HEK293 (cell line): Measurements from ENCODE around the gene AEN.

ENCODE experiments used
- CTCF ChIA-PET: fragments of 350-600 bp; formaldehyde crosslinking; extraction: SDS; loops from one replicate; lab custom pipeline; 2021; ENCODE audit warnings: antibody characterized with exemption; lab: Yijun Ruan, JAX
- POLR2A ChIA-PET: fragments of 300-600 bp; formaldehyde crosslinking; extraction: SDS; loops from one replicate; lab custom pipeline; 2020; ENCODE audit warnings: antibody characterized with exemption, inconsistent platforms; lab: Yijun Ruan, JAX
- H3K27ac ChIP-seq: fragments of 200-500 bp; sonication (Bioruptor generic); 2 replicates; pipeline ENCODE4 v1.5.1; 2014; ENCODE audit warnings: low read depth, low read length, control low read depth, inconsistent platforms; ENCODE audit errors: extremely low read depth
- H3K36me3 ChIP-seq, 2 experiments: fragments of 200-500 bp in 1 of 2; sonication (Bioruptor generic) in 1 of 2; 1 replicate in 1 of 2; 2 replicates in 1 of 2; pipeline ENCODE4 v1.5.1; 2014 to 2017; ENCODE audit warnings: inconsistent platforms in 2 of 2, low read length in 2 of 2; ENCODE audit not compliant: control insufficient read depth in 2 of 2, insufficient read depth in 1 of 2
- H3K4me1 ChIP-seq: fragments of 200-500 bp; sonication (Bioruptor generic); 2 replicates; pipeline ENCODE4 v1.5.1; 2014; ENCODE audit warnings: mild to moderate bottlenecking, low read length, inconsistent platforms; ENCODE audit not compliant: control insufficient read depth, insufficient read depth
- H3K4me3 ChIP-seq: 2 replicates; pipeline ENCODE4 v1.5.1; 2011; ENCODE audit warnings: low read depth, mild to moderate bottlenecking, control low read depth, low read length, moderate library complexity
- H3K9me3 ChIP-seq: fragments of 200-500 bp; sonication (Bioruptor generic); 2 replicates; pipeline ENCODE4 v1.5.1; 2014; ENCODE audit warnings: low read depth, low read length, inconsistent platforms; ENCODE audit not compliant: control insufficient read depth, insufficient read depth
- GLIS2 ChIP-seq: fragments of 450-650 bp; formaldehyde crosslinking; IDR thresholded peaks from 2 replicates; pipeline ENCODE4 v1.5.1; 2016; ENCODE audit warnings: missing biosample characterization, missing genetic modification characterization
- MZF1 ChIP-seq: fragments of 450-650 bp; formaldehyde crosslinking; IDR thresholded peaks from 2 replicates; pipeline ENCODE4 v1.5.1; 2017; ENCODE audit warnings: missing biosample characterization, missing genetic modification characterization, borderline replicate concordance
- PBX3 ChIP-seq: sonication (generic); formaldehyde crosslinking; IDR thresholded peaks from 2 replicates; pipeline ENCODE4 v1.8.1; 2022; ENCODE audit warnings: mild to moderate bottlenecking, moderate library complexity, missing genetic modification reagents
- TCF7L2 ChIP-seq: IDR thresholded peaks from 2 replicates; pipeline ENCODE4 v1.6.1; 2011; ENCODE audit warnings: low read depth, mild to moderate bottlenecking, inconsistent platforms, low read length, moderate library complexity, borderline replicate concordance
- ZNF366 ChIP-seq: fragments of 450-650 bp; formaldehyde crosslinking; conservative IDR thresholded peaks from 2 replicates; pipeline ENCODE4 v1.5.1; 2016; ENCODE audit warnings: missing biosample characterization, missing genetic modification characterization
- ZNF488 ChIP-seq: fragments of 450-650 bp; formaldehyde crosslinking; IDR thresholded peaks from 2 replicates; pipeline ENCODE4 v1.5.1; 2016; ENCODE audit warnings: missing biosample characterization, missing genetic modification characterization
- ZNF529 ChIP-seq: fragments of 450-650 bp; formaldehyde crosslinking; IDR thresholded peaks from 2 replicates; pipeline ENCODE4 v1.5.1; 2017; ENCODE audit warnings: missing genetic modification characterization, missing biosample characterization; ENCODE audit not compliant: insufficient replicate concordance
- ZNF600 ChIP-seq: fragments of 450-650 bp; formaldehyde crosslinking; IDR thresholded peaks from 2 replicates; pipeline ENCODE4 v1.5.1; 2016; ENCODE audit warnings: missing biosample characterization, missing genetic modification characterization
- ZNF610 ChIP-seq: fragments of 450-650 bp; formaldehyde crosslinking; IDR thresholded peaks from 2 replicates; pipeline ENCODE4 v1.5.1; 2016; ENCODE audit warnings: missing biosample characterization, missing genetic modification characterization, borderline replicate concordance
- ZNF621 ChIP-seq: fragments of 450-650 bp; formaldehyde crosslinking; IDR thresholded peaks from 2 replicates; pipeline ENCODE4 v1.5.1; 2017; ENCODE audit warnings: missing biosample characterization, missing genetic modification characterization
- ZNF626 ChIP-seq: fragments of 450-650 bp; sonication (Bioruptor Pico); formaldehyde crosslinking; IDR thresholded peaks from 2 replicates; pipeline ENCODE4 v1.5.1; 2018; ENCODE audit warnings: missing biosample characterization, missing genetic modification characterization, inconsistent platforms
- TF ChIP-seq, protein P1 (sequence below): fragments of 450-650 bp; formaldehyde crosslinking; IDR thresholded peaks from 2 replicates; pipeline ENCODE4 v1.5.1; 2016; ENCODE audit warnings: missing biosample characterization, missing genetic modification characterization, borderline replicate concordance
- TF ChIP-seq, protein P2 (sequence below): fragments of 450-650 bp; formaldehyde crosslinking; IDR thresholded peaks from 2 replicates; pipeline ENCODE4 v1.5.1; 2016; ENCODE audit warnings: missing biosample characterization, missing genetic modification characterization
- TF ChIP-seq, protein P3 (sequence below): fragments of 450-650 bp; formaldehyde crosslinking; IDR thresholded peaks from 2 replicates; pipeline ENCODE4 v1.5.1; 2016; ENCODE audit warnings: missing biosample characterization, missing genetic modification characterization
- TF ChIP-seq, protein P4 (sequence below): fragments of 450-650 bp; formaldehyde crosslinking; IDR thresholded peaks from 2 replicates; pipeline ENCODE4 v1.5.1; 2016; ENCODE audit warnings: missing biosample characterization, missing genetic modification characterization

AEN gene

GRCh38 chr15:88622605-88622975 lies 1.4 kb downstream of the AEN start:
- ChIA-PET POLR2A (interaction anchor here (1.9 kb wide), 1 partner anchor 156 kb away, joined by 12 read pairs; the partner anchor contains the start of genes MRPL46 and MRPS11), CTCF (interaction anchor here (1.1 kb wide), 1 partner anchor 133 kb away, joined by 5 read pairs; no protein-coding TSS in a partner anchor)
- Histone ChIP-seq H3K36me3 (peaks cover 15 to 48% of the 10 kb centered on the region in 2 experiments), H3K27ac (no peak overlapping the region; the same call in 1 of the 2 replicates), H3K9me3 (no peaks in the 10 kb centered on the region), H3K4me1 (peaks cover 19% of the 10 kb centered on the region), H3K4me3 (peak overlapping the region; percentile 86)
- TF ChIP-seq, protein P1, sequence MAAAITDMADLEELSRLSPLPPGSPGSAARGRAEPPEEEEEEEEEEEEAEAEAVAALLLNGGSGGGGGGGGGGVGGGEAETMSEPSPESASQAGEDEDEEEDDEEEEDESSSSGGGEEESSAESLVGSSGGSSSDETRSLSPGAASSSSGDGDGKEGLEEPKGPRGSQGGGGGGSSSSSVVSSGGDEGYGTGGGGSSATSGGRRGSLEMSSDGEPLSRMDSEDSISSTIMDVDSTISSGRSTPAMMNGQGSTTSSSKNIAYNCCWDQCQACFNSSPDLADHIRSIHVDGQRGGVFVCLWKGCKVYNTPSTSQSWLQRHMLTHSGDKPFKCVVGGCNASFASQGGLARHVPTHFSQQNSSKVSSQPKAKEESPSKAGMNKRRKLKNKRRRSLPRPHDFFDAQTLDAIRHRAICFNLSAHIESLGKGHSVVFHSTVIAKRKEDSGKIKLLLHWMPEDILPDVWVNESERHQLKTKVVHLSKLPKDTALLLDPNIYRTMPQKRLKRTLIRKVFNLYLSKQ (tag by site-specific recombination), result no peak
- TF ChIP-seq ZNF626, result no peak
- TF ChIP-seq ZNF621 (tag by site-specific recombination), result no peak
- no peak for TF ChIP-seq TCF7L2

DNA sequence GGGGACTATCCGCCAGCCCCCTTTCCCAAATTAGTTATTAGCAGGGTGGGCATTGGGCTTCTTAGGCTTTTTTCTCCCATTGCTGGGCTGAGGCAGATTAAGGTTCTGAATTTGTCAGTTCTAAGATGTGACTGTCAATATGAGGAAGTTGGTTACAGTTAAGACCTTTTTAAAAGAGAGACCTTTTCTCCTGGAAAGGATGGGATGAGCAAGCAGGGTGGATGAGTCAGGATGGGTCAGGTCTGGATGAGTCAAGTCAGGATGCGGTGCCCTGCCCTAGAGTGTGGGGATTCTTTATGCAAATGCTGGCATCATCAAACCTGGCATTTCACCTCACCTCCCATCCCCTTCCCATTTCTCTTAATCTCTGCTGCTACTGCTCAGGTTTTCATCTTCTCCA lies 1.9 kb downstream of the AEN start:
- CTCF ChIA-PET, result interaction anchor here (0.7 kb wide), 1 partner anchor 175 kb away, joined by 3 read pairs; no protein-coding TSS in a partner anchor
- POLR2A ChIA-PET, result interaction anchor here (1.0 to 1.3 kb wide), 2 partner anchors 10 to 156 kb away, joined by 4 to 5 read pairs; partner anchors contain the start of genes MRPL46 and MRPS11
- Histone ChIP-seq H3K27ac (no peak overlapping the region), H3K4me1 (peaks cover 19% of the 10 kb centered on the region), H3K36me3 (peaks cover 18 to 53% of the 10 kb centered on the region in 2 experiments), H3K9me3 (no peaks in the 10 kb centered on the region), H3K4me3 (peak overlapping the region; percentile 86)
- TF ChIP-seq MZF1 (tag by site-specific recombination) (0 out of 2 replicates have a peak, but pooled peaks have one; percentile 23), ZNF529 (tag by site-specific recombination) (no peak), ZNF610 (tag by site-specific recombination) (no peak), PBX3 (CRISPR knock-in tag) (no peak), ZNF488 (no peak), ZNF600 (peak; percentile 18; the same call in 1 of the 2 replicates), ZNF366 (tag by site-specific recombination) (peak; percentile 50; the same call in 1 of the 2 replicates), GLIS2 (tag by site-specific recombination) (0 out of 2 replicates have a peak, but pooled peaks have one; percentile 11)
- TF ChIP-seq, protein P2, sequence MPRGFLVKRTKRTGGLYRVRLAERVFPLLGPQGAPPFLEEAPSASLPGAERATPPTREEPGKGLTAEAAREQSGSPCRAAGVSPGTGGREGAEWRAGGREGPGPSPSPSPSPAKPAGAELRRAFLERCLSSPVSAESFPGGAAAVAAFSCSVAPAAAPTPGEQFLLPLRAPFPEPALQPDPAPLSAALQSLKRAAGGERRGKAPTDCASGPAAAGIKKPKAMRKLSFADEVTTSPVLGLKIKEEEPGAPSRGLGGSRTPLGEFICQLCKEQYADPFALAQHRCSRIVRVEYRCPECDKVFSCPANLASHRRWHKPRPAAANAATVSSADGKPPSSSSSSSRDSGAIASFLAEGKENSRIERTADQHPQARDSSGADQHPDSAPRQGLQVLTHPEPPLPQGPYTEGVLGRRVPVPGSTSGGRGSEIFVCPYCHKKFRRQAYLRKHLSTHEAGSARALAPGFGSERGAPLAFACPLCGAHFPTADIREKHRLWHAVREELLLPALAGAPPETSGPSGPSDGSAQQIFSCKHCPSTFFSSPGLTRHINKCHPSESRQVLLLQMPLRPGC (tag by site-specific recombination), result 0 out of 2 replicates have a peak, but pooled peaks have one; percentile 14
- TF ChIP-seq, protein P3, sequence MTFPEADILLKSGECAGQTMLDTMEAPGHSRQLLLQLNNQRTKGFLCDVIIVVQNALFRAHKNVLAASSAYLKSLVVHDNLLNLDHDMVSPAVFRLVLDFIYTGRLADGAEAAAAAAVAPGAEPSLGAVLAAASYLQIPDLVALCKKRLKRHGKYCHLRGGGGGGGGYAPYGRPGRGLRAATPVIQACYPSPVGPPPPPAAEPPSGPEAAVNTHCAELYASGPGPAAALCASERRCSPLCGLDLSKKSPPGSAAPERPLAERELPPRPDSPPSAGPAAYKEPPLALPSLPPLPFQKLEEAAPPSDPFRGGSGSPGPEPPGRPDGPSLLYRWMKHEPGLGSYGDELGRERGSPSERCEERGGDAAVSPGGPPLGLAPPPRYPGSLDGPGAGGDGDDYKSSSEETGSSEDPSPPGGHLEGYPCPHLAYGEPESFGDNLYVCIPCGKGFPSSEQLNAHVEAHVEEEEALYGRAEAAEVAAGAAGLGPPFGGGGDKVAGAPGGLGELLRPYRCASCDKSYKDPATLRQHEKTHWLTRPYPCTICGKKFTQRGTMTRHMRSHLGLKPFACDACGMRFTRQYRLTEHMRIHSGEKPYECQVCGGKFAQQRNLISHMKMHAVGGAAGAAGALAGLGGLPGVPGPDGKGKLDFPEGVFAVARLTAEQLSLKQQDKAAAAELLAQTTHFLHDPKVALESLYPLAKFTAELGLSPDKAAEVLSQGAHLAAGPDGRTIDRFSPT (tag by site-specific recombination), result peak; percentile 49; the same call in 1 of the 2 replicates
- TF ChIP-seq, protein P4, sequence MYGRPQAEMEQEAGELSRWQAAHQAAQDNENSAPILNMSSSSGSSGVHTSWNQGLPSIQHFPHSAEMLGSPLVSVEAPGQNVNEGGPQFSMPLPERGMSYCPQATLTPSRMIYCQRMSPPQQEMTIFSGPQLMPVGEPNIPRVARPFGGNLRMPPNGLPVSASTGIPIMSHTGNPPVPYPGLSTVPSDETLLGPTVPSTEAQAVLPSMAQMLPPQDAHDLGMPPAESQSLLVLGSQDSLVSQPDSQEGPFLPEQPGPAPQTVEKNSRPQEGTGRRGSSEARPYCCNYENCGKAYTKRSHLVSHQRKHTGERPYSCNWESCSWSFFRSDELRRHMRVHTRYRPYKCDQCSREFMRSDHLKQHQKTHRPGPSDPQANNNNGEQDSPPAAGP (tag by site-specific recombination), result peak; percentile 21; the same call in 1 of the 2 replicates
